Liver (tissue), 9 donors: ENCODE measurements around the gene UCHL3. TPM values are rescaled to one million over a fixed set of nuclear protein-coding genes. Genes with fewer than 3 reads are reported as not detected.

Experiments used
- DNase-seq: peaks from one replicate; pipeline ENCODE4 v3.0.0-alpha.2; 2017; ENCODE audit warnings: low spot score
- H3K27ac ChIP-seq, 2 donors: one replicate each; pipeline ENCODE4 v1.7.0; 2013; ENCODE audit warnings: inconsistent platforms in 2 of 2, low read length in 2 of 2, control low read depth in 1 of 2, low read depth in 1 of 2, mild to moderate bottlenecking in 1 of 2
- H3K27me3 ChIP-seq, 4 donors: one replicate each; pipeline versions ENCODE4 v1.6.1 to v1.7.0; 2013; ENCODE audit warnings: low read length in 3 of 4, inconsistent platforms in 1 of 4, mild to moderate bottlenecking in 1 of 4, moderate library complexity in 1 of 4; ENCODE audit not compliant: control insufficient read depth in 4 of 4, insufficient read depth in 4 of 4
- H3K36me3 ChIP-seq, 4 donors: one replicate each; pipeline versions ENCODE4 v1.6.1 to v1.7.0; 2013; ENCODE audit warnings: low read length in 3 of 4, mild to moderate bottlenecking in 3 of 4, low read depth in 1 of 4, moderate library complexity in 1 of 4; ENCODE audit not compliant: control insufficient read depth in 4 of 4, insufficient read depth in 3 of 4
- H3K4me1 ChIP-seq, 4 donors: one replicate each; pipeline versions ENCODE4 v1.6.1 to v1.7.0; 2013; ENCODE audit warnings: low read length in 3 of 4, mild to moderate bottlenecking in 3 of 4, moderate library complexity in 1 of 4; ENCODE audit not compliant: control insufficient read depth in 4 of 4, insufficient read depth in 4 of 4
- H3K4me3 ChIP-seq, 3 donors: one replicate each; pipeline versions ENCODE4 v1.6.1 to v1.7.0; 2013; ENCODE audit warnings: low read length in 3 of 3, control low read depth in 1 of 3, low read depth in 1 of 3, mild to moderate bottlenecking in 1 of 3
- H3K9ac ChIP-seq, 2 donors: one replicate each; pipeline ENCODE4 v1.7.0; 2013; ENCODE audit warnings: low read length in 2 of 2, mild to moderate bottlenecking in 2 of 2, moderate library complexity in 2 of 2, control low read depth in 1 of 2, low read depth in 1 of 2
- H3K9me3 ChIP-seq, 4 donors: one replicate each; pipeline versions ENCODE4 v1.6.1 to v1.7.0; 2013; ENCODE audit warnings: low read length in 3 of 4; ENCODE audit not compliant: control insufficient read depth in 4 of 4
- CTCF ChIP-seq: fragments of 150-350 bp; IDR thresholded peaks from 2 replicates; pipeline ENCODE4 v1.5.1; 2017; ENCODE audit warnings: improper control_type of control experiment, low read depth, low read length; ENCODE audit not compliant: missing input control
- EGR1 ChIP-seq, 2 donors: IDR thresholded peaks; 2 replicates each; pipeline ENCODE4 v1.6.1; 2016 to 2018; ENCODE audit warnings: antibody characterized with exemption in 2 of 2, low read depth in 2 of 2
- FOXA1 ChIP-seq: IDR thresholded peaks from 2 replicates; pipeline ENCODE4 v1.6.1; 2016; ENCODE audit warnings: antibody characterized with exemption
- FOXA2 ChIP-seq: IDR thresholded peaks from 2 replicates; pipeline ENCODE4 v1.6.1; 2016; ENCODE audit warnings: antibody characterized with exemption
- GABPA ChIP-seq, 2 donors: IDR thresholded peaks in 1 of 2; conservative IDR thresholded peaks in 1 of 2; 2 replicates each; pipeline ENCODE4 v1.6.1; 2016; ENCODE audit warnings: antibody characterized with exemption in 2 of 2, mild to moderate bottlenecking in 1 of 2, moderate library complexity in 1 of 2
- JUND ChIP-seq, 2 donors: IDR thresholded peaks; 2 replicates each; pipeline ENCODE4 v1.6.1; 2016; ENCODE audit warnings: antibody characterized with exemption in 2 of 2
- MAX ChIP-seq: IDR thresholded peaks from 2 replicates; pipeline ENCODE4 v1.6.1; 2016; ENCODE audit warnings: antibody characterized with exemption
- NR2F2 ChIP-seq: IDR thresholded peaks from 2 replicates; pipeline ENCODE4 v1.6.1; 2016; ENCODE audit warnings: antibody characterized with exemption
- REST ChIP-seq: IDR thresholded peaks from 2 replicates; pipeline ENCODE4 v1.6.1; 2016; ENCODE audit warnings: antibody characterized with exemption, mild to moderate bottlenecking
- RXRA ChIP-seq, 2 donors: IDR thresholded peaks; 2 replicates each; pipeline ENCODE4 v1.6.1; 2017 to 2018; ENCODE audit warnings: antibody characterized with exemption in 2 of 2, mild to moderate bottlenecking in 1 of 2
- SP1 ChIP-seq: IDR thresholded peaks from 2 replicates; pipeline ENCODE4 v1.6.1; 2018; ENCODE audit warnings: antibody characterized with exemption, mild to moderate bottlenecking
- TAF1 ChIP-seq: conservative IDR thresholded peaks from 2 replicates; pipeline ENCODE4 v1.6.1; 2016; ENCODE audit warnings: antibody characterized with exemption, mild to moderate bottlenecking
- ZBTB33 ChIP-seq: IDR thresholded peaks from 2 replicates; pipeline ENCODE4 v1.6.1; 2016; ENCODE audit warnings: antibody characterized with exemption
- WGBS: extraction: QIAGEN DNeasy Blood & Tissue Kit; methylation state at CpG from one replicate; pipeline ENCODE4 v1.1.7; 2013; 5-methylcytosine and 5-hydroxymethylcytosine counted together
- polyA plus RNA-seq, 2 donors: library from polyadenylated mRNA; stranded (reverse) in 1 of 2; unstranded in 1 of 2; fragments of 200-250 nt in 1 of 2; fragments of >200 nt in 1 of 2; fragmentation: Nextera tagmentation in 1 of 2; extraction: Ambion mirVana in 1 of 2; gene quantifications; one replicate each; pipeline versions ENCODE4 v1.2.1 to v1.2.3, GENCODE V29; 2013 to 2015
- total RNA-seq, 2 donors: library from RNA; depleted of rRNA; stranded (reverse); fragments of >200 nt; gene quantifications; one replicate each; pipeline ENCODE4 v1.2.3, GENCODE V29; 2014
- donor health status: healthy.
- donor health status: healthy.
- donor health status: healthy.
- donor health status: healthy.
- donor health status: healthy.

UCHL3 gene
- total and polyA plus RNA-seq, 4 donors: 13.1 to 55.8 (median 19.7) TPM

GRCh38 chr13:75579529-75579928 is 29.9 kb downstream of the UCHL3 start (continued):
- TF ChIP-seq RXRA (IDR thresholded peaks at IDR 0.05) (no peak), NR2F2 (no peak)

GRCh38 chr13:75581874-75582640 is 32.5 kb downstream of the UCHL3 start:
- H3K27me3 ChIP-seq: no peaks in the 10 kb centered on the region
- H3K4me1 ChIP-seq: no peaks in the 10 kb centered on the region
- 96% methylated on average over 2 of the region's 2 CpGs for WGBS
- no peak overlapping the region for H3K27ac ChIP-seq
- H3K4me3 ChIP-seq: no peak overlapping the region
- H3K9ac ChIP-seq: no peak overlapping the region
- DNase-seq: no peak
- no peak for TF ChIP-seq JUND (IDR thresholded peaks at IDR 0.05)
- TF ChIP-seq CTCF: no peak
- TF ChIP-seq SP1: no peak
- peaks cover 0 to 3% (median 0%) of the 10 kb centered on the region in 4 donors for H3K36me3 ChIP-seq
- H3K9me3 ChIP-seq: no peaks in the 10 kb centered on the region

- Histone ChIP-seq H3K9me3 (no peaks in the 10 kb centered on the region), H3K36me3 (peaks cover 0 to 6% (median 4%) of the 10 kb centered on the region in 4 donors), H3K27ac (no peak overlapping the region)
Observed at GRCh38 chr13:75583091-75583490, 33.5 kb downstream of the UCHL3 start.

More at GRCh38 chr13:75583091-75583490, 33.5 kb downstream of the UCHL3 start:
- DNase-seq: no peak
- Histone ChIP-seq H3K4me3 (no peak overlapping the region), H3K9ac (no peak overlapping the region), H3K4me1 (no peaks in the 10 kb centered on the region), H3K27me3 (no peaks in the 10 kb centered on the region)
- TF ChIP-seq FOXA2: no peak
- no peak for TF ChIP-seq REST
- no peak for TF ChIP-seq NR2F2
- TF ChIP-seq JUND (IDR thresholded peaks at IDR 0.05): no peak
- TF ChIP-seq GABPA (IDR thresholded peaks at IDR 0.05 in 1 of 2, conservative IDR thresholded peaks at IDR 0.05 in 1 of 2): no peak
- no peak for TF ChIP-seq FOXA1
- no peak for TF ChIP-seq TAF1
- TF ChIP-seq ZBTB33: no peak
- TF ChIP-seq MAX: no peak
- no peak for TF ChIP-seq EGR1 (IDR thresholded peaks at IDR 0.05; ENCODE audit: low read depth in 2 of 2)
- no peak for TF ChIP-seq SP1
